HG03280 (cell line): Measurements from ENCODE around the gene WEE1.

ENCODE experiments used
- ATAC-seq: cut with Tn5 transposase; IDR thresholded peaks from one replicate; pipeline ENCODE4 v1.9.1; 2021; ENCODE audit warnings: mild to moderate bottlenecking, moderate library complexity; ENCODE audit not compliant: unreplicated experiment

Gene WEE1

GRCh38 chr11:9565822-9566560 is 7.5 kb upstream of the WEE1 start:
- ATAC-seq = peak; percentile 87

- no peak for ATAC-seq
Observed at GRCh38 chr11:9566561-9567063, 6.9 kb upstream of the WEE1 start.

- ATAC-seq = no peak
Observed at GRCh38 chr11:9567401-9567800, 6.1 kb upstream of the WEE1 start.

GRCh38 chr11:9568161-9568853 is 5.2 kb upstream of the WEE1 start:
- no peak for ATAC-seq

- no peak for ATAC-seq
Observed at GRCh38 chr11:9568854-9569587, 4.4 kb upstream of the WEE1 start.

GRCh38 chr11:9569588-9570164 is 3.8 kb upstream of the WEE1 start:
- no peak for ATAC-seq

GRCh38 chr11:9570313-9571025 is 3.0 kb upstream of the WEE1 start:
- ATAC-seq = no peak

- no peak for ATAC-seq
Observed at GRCh38 chr11:9571071-9571762, 2.3 kb upstream of the WEE1 start.

- ATAC-seq = no peak
Observed at GRCh38 chr11:9571763-9572115, 1.7 kb upstream of the WEE1 start.

GRCh38 chr11:9573775-9574621 is 528 bp downstream of the WEE1 start:
- ATAC-seq = peak; percentile 5

GRCh38 chr11:9574622-9575259 is 1.3 kb downstream of the WEE1 start:
- no peak for ATAC-seq

GRCh38 chr11:9575260-9576240 is 2.1 kb downstream of the WEE1 start:
- ATAC-seq = no peak

GRCh38 chr11:9576701-9577381 is 3.4 kb downstream of the WEE1 start:
- no peak for ATAC-seq

GRCh38 chr11:9577556-9577955 is 4.1 kb downstream of the WEE1 start:
- no peak for ATAC-seq

- ATAC-seq = no peak
Observed at GRCh38 chr11:9580894-9581293, 7.4 kb downstream of the WEE1 start.

GRCh38 chr11:9581556-9582161 is 8.2 kb downstream of the WEE1 start:
- no peak for ATAC-seq

GRCh38 chr11:9590717-9591116 is 17.2 kb downstream of the WEE1 start:
- no peak for ATAC-seq
